Endothelial cell of umbilical vein (primary cell): ENCODE data around the gene THSD7B.

ENCODE experiments used
- CTCF ChIP-seq, 2 donors: IDR thresholded peaks; 1 replicate in 1 of 2; 2 replicates in 1 of 2; pipeline ENCODE4 v1.5.1; 2011; ENCODE audit warnings: low read length in 2 of 2, mild to moderate bottlenecking in 2 of 2, moderate library complexity in 2 of 2, control low read depth in 1 of 2, inconsistent platforms in 1 of 2, low read depth in 1 of 2; ENCODE audit not compliant: insufficient read depth in 1 of 2; ENCODE audit errors: extremely low read depth in 1 of 2
- EZH2 ChIP-seq: IDR thresholded peaks from 2 replicates; pipeline ENCODE4 v1.6.1; 2012; ENCODE audit warnings: borderline replicate concordance, low read depth, mild to moderate bottlenecking, moderate library complexity, low read length, inconsistent platforms; ENCODE audit not compliant: severe bottlenecking

- TF ChIP-seq EZH2: no peak
- TF ChIP-seq CTCF (IDR thresholded peaks at IDR 0.05; ENCODE audit: extremely low read depth in 1 of 2, insufficient read depth in 1 of 2, low read depth in 1 of 2, low read length in 2 of 2): no peak
These were observed 327.8 kb downstream of the THSD7B start for GRCh38 chr2:137093116-137093515.
